ENCODE measurements around the gene GOLGA8A.
A peak's percentile ranks its signal among the peaks of the same experiment; 100 is the strongest.
"Not testable (repeated sequence)": the region's sequence is repeated elsewhere in the genome, so short reads cannot be mapped to it uniquely, and the experiment has no call there.

The GOLGA8A gene

GRCh38 chr15:34437687-34438086, at the start of gene GOLGA8A:
Gene GOLGA8A, minus strand, starts transcription at chr15:34437808. Its CDS starts 48,117 bp downstream, at chr15:34389691.
- peak; percentile 12 for DNase-seq

- no peak for DNase-seq
Observed at GRCh38 chr15:34483644-34484043, 46.0 kb upstream of the GOLGA8A start.

GRCh38 chr15:34481370-34481769, 43.8 kb upstream of the GOLGA8A start:
- DNase-seq = no peak

GRCh38 chr15:34473840-34474239, 36.2 kb upstream of the GOLGA8A start:
- no peak for DNase-seq

- DNase-seq = no peak
Observed at GRCh38 chr15:34472947-34473346, 35.3 kb upstream of the GOLGA8A start.

GRCh38 chr15:34470892-34471291, 33.3 kb upstream of the GOLGA8A start:
- DNase-seq = no peak

GRCh38 chr15:34470091-34470490, 32.5 kb upstream of the GOLGA8A start:
- DNase-seq = no peak

GRCh38 chr15:34461730-34462129, 24.1 kb upstream of the GOLGA8A start:
- DNase-seq = no peak

- DNase-seq = no peak
Observed at GRCh38 chr15:34460451-34460850, 22.8 kb upstream of the GOLGA8A start.

- DNase-seq = no peak
Observed at GRCh38 chr15:34456658-34457057, 19.1 kb upstream of the GOLGA8A start.

- no peak for DNase-seq
Observed at GRCh38 chr15:34442891-34443290, 5.3 kb upstream of the GOLGA8A start.

GRCh38 chr15:34439878-34440277, 2.3 kb upstream of the GOLGA8A start:
- DNase-seq = no peak

- DNase-seq = no peak
Observed at GRCh38 chr15:34436956-34437442, 609 bp downstream of the GOLGA8A start.

GRCh38 chr15:34436126-34436955, 1.3 kb downstream of the GOLGA8A start:
- no peak for DNase-seq

GRCh38 chr15:34435658-34436057, 1.9 kb downstream of the GOLGA8A start:
- no peak for DNase-seq

GRCh38 chr15:34434627-34435305, 2.8 kb downstream of the GOLGA8A start:
- no peak for DNase-seq

GRCh38 chr15:34433956-34434626, 3.5 kb downstream of the GOLGA8A start:
- DNase-seq = not testable (repeated sequence)

GRCh38 chr15:34430642-34431041, 7.0 kb downstream of the GOLGA8A start:
- DNase-seq = not testable (repeated sequence)

- DNase-seq = not testable (repeated sequence)
Observed at GRCh38 chr15:34423425-34424090, 14.1 kb downstream of the GOLGA8A start.

- not testable (repeated sequence) for DNase-seq
Observed at GRCh38 chr15:34420953-34421352, 16.7 kb downstream of the GOLGA8A start.

GRCh38 chr15:34418435-34418834, 19.2 kb downstream of the GOLGA8A start:
- not testable (repeated sequence) for DNase-seq

- DNase-seq = not testable (repeated sequence)
Observed at GRCh38 chr15:34409511-34409910, 28.1 kb downstream of the GOLGA8A start.

GRCh38 chr15:34408973-34409372, 28.6 kb downstream of the GOLGA8A start:
- not testable (repeated sequence) for DNase-seq
